ENCODE data around the gene HAPSTR1. TPM values are rescaled to one million over a fixed set of nuclear protein-coding genes. Genes with fewer than 3 reads are reported as not detected.
A peak's percentile ranks its signal among the peaks of the same experiment; 100 is the strongest.

The HAPSTR1 gene
- total and polyA plus RNA-seq, 2 experiments from 2014 or later = 9.5 to 66.0 TPM

DNA sequence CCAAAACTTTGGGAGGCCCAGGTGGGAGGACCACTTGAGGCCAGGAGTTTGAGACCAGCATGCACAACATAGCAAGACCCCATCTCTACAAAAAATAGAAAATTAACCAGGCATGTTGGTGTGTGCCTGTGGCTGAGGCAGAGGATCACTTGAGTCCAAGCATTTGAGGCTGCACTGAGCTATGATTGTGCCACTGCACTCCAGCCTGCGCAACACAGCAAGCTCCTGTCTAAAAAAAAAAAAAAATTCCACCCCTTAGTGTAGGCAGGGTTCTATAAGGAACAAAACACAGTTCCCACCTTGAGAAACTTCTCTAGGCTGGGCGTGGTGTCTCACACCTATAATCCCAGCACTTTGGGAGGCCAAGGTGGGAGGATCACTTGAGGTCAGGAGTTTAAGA lies 36.3 kb upstream of the HAPSTR1 start:
- H3K4me1 Mint-ChIP-seq = peaks cover 6% of the 10 kb centered on the region; the same call in 2 of the 3 replicates
- TF ChIP-seq CREB1 (CRISPR knock-in tag; IDR thresholded peaks at IDR 0.05; ENCODE audit: low read depth) = no peak
- no peak for TF ChIP-seq ZNF331 (CRISPR knock-in tag; IDR thresholded peaks at IDR 0.05; ENCODE audit: low read depth)
- TF ChIP-seq JUNB (IDR thresholded peaks at IDR 0.05; ENCODE audit: unreplicated experiment) = no peak
- TF ChIP-seq EZH2 (IDR thresholded peaks at IDR 0.05; ENCODE audit: low read depth, unreplicated experiment) = no peak
- no peak for TF ChIP-seq POLR2AphosphoS5 (IDR thresholded peaks at IDR 0.05; ENCODE audit: low read depth)
- DNase-seq (ENCODE audit: low spot score) = no peak
- no peak overlapping the region for H3K27ac ChIP-seq (ENCODE audit: low read depth)
- H3K9me2 ChIP-seq (ENCODE audit: insufficient read depth) = no peaks in the 10 kb centered on the region; the same call in 1 of the 2 replicates
- peaks cover 12% of the 10 kb centered on the region; the same call in 1 of the 2 replicates for H3K79me2 ChIP-seq (replicated peaks; ENCODE audit: insufficient read depth)
- H3K4me1 ChIP-seq (ENCODE audit: insufficient read depth) = no peaks in the 10 kb centered on the region
- peaks cover 11% of the 10 kb centered on the region for H3K27me3 Mint-ChIP-seq (ENCODE audit: insufficient read depth, low read depth, poor library complexity)
- no peak overlapping the region for H3K27ac Mint-ChIP-seq
- no peaks in the 10 kb centered on the region for H3K36me3 ChIP-seq (ENCODE audit: insufficient read depth)
- H3K9me3 Mint-ChIP-seq = no peaks in the 10 kb centered on the region
- H3K36me3 Mint-ChIP-seq (ENCODE audit: low read depth) = peaks cover 7% of the 10 kb centered on the region; the same call in 1 of the 3 replicates
- H4K20me1 ChIP-seq (replicated peaks; ENCODE audit: insufficient read depth) = no peaks in the 10 kb centered on the region
- H3K4me3 ChIP-seq = no peak overlapping the region
- H3K27me3 ChIP-seq (ENCODE audit: insufficient read depth) = no peaks in the 10 kb centered on the region
- no peak overlapping the region for H3K4me2 ChIP-seq
- no peaks in the 10 kb centered on the region; the same call in 1 of the 2 replicates for H3F3A ChIP-seq (replicated peaks; ENCODE audit: low read depth)
- H2AFZ ChIP-seq = no peak overlapping the region
- ATAC-seq = no peak
- no peak overlapping the region for H3K4me3 Mint-ChIP-seq

DNA sequence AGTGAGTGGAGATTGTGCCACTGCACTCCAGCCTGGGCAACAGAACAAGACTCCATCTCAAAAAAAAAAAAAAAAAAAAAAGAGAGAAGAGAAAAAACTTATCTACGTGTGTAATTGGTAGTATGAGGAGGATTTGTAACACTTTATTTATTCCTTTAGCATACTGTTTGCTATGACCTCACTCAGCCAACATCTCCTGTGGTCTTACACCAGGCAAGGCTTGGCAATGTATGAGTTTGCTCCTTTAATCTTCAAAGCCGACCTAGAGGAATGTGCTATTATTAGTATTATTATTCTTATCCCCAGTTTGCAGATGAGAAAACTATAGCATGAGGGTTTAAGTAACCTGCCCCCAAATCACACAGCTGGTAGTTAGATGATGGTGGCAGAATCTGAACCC lies 35.8 kb upstream of the HAPSTR1 start:
- H3K9me3 Mint-ChIP-seq = no peaks in the 10 kb centered on the region
- H3K9me2 ChIP-seq (ENCODE audit: insufficient read depth) = no peaks in the 10 kb centered on the region; the same call in 1 of the 2 replicates
- TF ChIP-seq EZH2 (IDR thresholded peaks at IDR 0.05; ENCODE audit: low read depth, unreplicated experiment) (no peak), POLR2AphosphoS5 (IDR thresholded peaks at IDR 0.05; ENCODE audit: low read depth) (no peak), EZH2phosphoT487 (IDR thresholded peaks at IDR 0.05; ENCODE audit: unreplicated experiment) (no peak), NANOG (IDR thresholded peaks at IDR 0.05; ENCODE audit: borderline replicate concordance) (no peak), JUNB (IDR thresholded peaks at IDR 0.05; ENCODE audit: unreplicated experiment) (no peak), STAT1 (IDR thresholded peaks at IDR 0.05; ENCODE audit: unreplicated experiment) (no peak), CREB1 (CRISPR knock-in tag; IDR thresholded peaks at IDR 0.05; ENCODE audit: low read depth) (no peak), ZNF114 (CRISPR knock-in tag; IDR thresholded peaks at IDR 0.05) (no peak)
- TF ChIP-seq, protein P1, sequence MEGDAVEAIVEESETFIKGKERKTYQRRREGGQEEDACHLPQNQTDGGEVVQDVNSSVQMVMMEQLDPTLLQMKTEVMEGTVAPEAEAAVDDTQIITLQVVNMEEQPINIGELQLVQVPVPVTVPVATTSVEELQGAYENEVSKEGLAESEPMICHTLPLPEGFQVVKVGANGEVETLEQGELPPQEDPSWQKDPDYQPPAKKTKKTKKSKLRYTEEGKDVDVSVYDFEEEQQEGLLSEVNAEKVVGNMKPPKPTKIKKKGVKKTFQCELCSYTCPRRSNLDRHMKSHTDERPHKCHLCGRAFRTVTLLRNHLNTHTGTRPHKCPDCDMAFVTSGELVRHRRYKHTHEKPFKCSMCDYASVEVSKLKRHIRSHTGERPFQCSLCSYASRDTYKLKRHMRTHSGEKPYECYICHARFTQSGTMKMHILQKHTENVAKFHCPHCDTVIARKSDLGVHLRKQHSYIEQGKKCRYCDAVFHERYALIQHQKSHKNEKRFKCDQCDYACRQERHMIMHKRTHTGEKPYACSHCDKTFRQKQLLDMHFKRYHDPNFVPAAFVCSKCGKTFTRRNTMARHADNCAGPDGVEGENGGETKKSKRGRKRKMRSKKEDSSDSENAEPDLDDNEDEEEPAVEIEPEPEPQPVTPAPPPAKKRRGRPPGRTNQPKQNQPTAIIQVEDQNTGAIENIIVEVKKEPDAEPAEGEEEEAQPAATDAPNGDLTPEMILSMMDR (conservative IDR thresholded peaks at IDR 0.05; ENCODE audit: low read depth in 2 of 2) = no peak
- TF ChIP-seq, protein P2, sequence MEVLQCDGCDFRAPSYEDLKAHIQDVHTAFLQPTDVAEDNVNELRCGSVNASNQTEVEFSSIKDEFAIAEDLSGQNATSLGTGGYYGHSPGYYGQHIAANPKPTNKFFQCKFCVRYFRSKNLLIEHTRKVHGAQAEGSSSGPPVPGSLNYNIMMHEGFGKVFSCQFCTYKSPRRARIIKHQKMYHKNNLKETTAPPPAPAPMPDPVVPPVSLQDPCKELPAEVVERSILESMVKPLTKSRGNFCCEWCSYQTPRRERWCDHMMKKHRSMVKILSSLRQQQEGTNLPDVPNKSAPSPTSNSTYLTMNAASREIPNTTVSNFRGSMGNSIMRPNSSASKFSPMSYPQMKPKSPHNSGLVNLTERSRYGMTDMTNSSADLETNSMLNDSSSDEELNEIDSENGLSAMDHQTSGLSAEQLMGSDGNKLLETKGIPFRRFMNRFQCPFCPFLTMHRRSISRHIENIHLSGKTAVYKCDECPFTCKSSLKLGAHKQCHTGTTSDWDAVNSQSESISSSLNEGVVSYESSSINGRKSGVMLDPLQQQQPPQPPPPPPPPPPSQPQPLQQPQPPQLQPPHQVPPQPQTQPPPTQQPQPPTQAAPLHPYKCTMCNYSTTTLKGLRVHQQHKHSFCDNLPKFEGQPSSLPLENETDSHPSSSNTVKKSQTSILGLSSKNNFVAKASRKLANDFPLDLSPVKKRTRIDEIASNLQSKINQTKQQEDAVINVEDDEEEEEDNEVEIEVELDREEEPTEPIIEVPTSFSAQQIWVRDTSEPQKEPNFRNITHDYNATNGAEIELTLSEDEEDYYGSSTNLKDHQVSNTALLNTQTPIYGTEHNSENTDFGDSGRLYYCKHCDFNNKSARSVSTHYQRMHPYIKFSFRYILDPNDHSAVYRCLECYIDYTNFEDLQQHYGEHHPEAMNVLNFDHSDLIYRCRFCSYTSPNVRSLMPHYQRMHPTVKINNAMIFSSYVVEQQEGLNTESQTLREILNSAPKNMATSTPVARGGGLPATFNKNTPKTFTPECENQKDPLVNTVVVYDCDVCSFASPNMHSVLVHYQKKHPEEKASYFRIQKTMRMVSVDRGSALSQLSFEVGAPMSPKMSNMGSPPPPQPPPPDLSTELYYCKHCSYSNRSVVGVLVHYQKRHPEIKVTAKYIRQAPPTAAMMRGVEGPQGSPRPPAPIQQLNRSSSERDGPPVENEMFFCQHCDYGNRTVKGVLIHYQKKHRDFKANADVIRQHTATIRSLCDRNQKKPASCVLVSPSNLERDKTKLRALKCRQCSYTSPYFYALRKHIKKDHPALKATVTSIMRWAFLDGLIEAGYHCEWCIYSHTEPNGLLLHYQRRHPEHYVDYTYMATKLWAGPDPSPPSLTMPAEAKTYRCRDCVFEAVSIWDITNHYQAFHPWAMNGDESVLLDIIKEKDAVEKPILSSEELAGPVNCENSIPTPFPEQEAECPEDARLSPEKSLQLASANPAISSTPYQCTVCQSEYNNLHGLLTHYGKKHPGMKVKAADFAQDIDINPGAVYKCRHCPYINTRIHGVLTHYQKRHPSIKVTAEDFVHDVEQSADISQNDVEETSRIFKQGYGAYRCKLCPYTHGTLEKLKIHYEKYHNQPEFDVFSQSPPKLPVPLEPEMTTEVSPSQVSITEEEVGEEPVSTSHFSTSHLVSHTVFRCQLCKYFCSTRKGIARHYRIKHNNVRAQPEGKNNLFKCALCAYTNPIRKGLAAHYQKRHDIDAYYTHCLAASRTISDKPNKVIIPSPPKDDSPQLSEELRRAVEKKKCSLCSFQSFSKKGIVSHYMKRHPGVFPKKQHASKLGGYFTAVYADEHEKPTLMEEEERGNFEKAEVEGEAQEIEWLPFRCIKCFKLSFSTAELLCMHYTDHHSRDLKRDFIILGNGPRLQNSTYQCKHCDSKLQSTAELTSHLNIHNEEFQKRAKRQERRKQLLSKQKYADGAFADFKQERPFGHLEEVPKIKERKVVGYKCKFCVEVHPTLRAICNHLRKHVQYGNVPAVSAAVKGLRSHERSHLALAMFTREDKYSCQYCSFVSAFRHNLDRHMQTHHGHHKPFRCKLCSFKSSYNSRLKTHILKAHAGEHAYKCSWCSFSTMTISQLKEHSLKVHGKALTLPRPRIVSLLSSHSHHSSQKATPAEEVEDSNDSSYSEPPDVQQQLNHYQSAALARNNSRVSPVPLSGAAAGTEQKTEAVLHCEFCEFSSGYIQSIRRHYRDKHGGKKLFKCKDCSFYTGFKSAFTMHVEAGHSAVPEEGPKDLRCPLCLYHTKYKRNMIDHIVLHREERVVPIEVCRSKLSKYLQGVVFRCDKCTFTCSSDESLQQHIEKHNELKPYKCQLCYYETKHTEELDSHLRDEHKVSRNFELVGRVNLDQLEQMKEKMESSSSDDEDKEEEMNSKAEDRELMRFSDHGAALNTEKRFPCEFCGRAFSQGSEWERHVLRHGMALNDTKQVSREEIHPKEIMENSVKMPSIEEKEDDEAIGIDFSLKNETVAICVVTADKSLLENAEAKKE (CRISPR knock-in tag; IDR thresholded peaks at IDR 0.05) = no peak
- TF ChIP-seq, protein P3, sequence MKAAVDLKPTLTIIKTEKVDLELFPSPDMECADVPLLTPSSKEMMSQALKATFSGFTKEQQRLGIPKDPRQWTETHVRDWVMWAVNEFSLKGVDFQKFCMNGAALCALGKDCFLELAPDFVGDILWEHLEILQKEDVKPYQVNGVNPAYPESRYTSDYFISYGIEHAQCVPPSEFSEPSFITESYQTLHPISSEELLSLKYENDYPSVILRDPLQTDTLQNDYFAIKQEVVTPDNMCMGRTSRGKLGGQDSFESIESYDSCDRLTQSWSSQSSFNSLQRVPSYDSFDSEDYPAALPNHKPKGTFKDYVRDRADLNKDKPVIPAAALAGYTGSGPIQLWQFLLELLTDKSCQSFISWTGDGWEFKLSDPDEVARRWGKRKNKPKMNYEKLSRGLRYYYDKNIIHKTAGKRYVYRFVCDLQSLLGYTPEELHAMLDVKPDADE (IDR thresholded peaks at IDR 0.05) = no peak

More for the DNA sequence above, 35.8 kb upstream of the HAPSTR1 start:
- H3K79me2 ChIP-seq (replicated peaks; ENCODE audit: insufficient read depth) = peaks cover 12% of the 10 kb centered on the region; the same call in 1 of the 2 replicates
- no peaks in the 10 kb centered on the region for H4K20me1 ChIP-seq (replicated peaks; ENCODE audit: insufficient read depth)
- H3K4me2 ChIP-seq = no peak overlapping the region
- H3K4me1 ChIP-seq (ENCODE audit: insufficient read depth) = no peaks in the 10 kb centered on the region
- H3K4me1 Mint-ChIP-seq = peaks cover 2% of the 10 kb centered on the region; the same call in 1 of the 3 replicates
- no peak overlapping the region for H3K4me3 Mint-ChIP-seq
- no peaks in the 10 kb centered on the region for H3K27me3 ChIP-seq (ENCODE audit: insufficient read depth)
- DNase-seq (ENCODE audit: low spot score) (no peak), ATAC-seq (no peak)
- H3K27ac Mint-ChIP-seq = no peak overlapping the region
- H2AFZ ChIP-seq = peak overlapping the region; percentile 47; the same call in 1 of the 2 replicates
- no peak overlapping the region for H3K4me3 ChIP-seq
- H3F3A ChIP-seq (replicated peaks; ENCODE audit: low read depth) = no peaks in the 10 kb centered on the region
- no peaks in the 10 kb centered on the region for H3K36me3 ChIP-seq (ENCODE audit: insufficient read depth)
- H3K36me3 Mint-ChIP-seq (ENCODE audit: low read depth) = 0 out of 3 replicates have a peak, but pooled peaks cover 2% of the 10 kb centered on the region
- no peak overlapping the region for H3K27ac ChIP-seq (ENCODE audit: low read depth)
- H3K27me3 Mint-ChIP-seq (ENCODE audit: insufficient read depth, low read depth, poor library complexity) = peaks cover 11% of the 10 kb centered on the region
